ENCODE results near the gene HNRNPUL2. TPM values are rescaled to one million over a fixed set of nuclear protein-coding genes. Genes with fewer than 3 reads are reported as not detected.
"Not testable (repeated sequence)": the region's sequence is repeated elsewhere in the genome, so short reads cannot be mapped to it uniquely, and the experiment has no call there.

Gene HNRNPUL2
- total RNA-seq, 1 experiment from 2014 or later: 21.2 TPM

DNA sequence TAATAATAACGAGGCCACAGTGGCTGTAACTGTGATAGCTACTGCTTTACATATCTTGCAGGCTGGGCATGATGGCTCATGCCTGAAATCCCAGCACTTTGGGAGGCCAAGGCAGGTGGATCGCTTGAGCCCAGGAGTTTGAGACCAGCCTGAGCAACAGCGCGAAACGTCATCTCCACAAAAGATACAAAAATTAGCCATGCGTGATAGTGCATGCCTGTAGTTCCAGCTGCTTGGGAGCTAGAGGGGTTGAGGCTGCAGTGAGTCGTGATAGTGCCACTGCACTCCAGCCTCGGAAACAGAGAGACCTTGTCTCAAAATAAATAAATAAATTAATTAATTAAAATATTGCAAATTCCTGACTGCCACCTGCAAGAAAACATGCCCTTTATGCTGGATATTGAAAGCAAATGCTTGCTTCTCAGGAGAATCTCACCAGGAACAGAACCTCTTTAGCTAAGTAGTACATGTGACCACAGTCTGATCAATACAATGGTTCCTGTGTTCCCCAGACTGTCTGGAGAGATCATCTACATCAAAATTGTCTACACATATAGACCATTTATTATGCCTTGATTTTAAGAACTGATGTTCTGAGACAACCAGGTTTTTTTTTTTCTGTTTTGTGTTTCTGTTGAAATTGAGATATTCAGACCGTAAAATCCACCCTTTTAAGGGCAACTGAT lies 20.4 kb upstream of the HNRNPUL2 start:
- Histone ChIP-seq H3K27me3 (no peaks in the 10 kb centered on the region), H3K9me3 (replicated peaks) (no peaks in the 10 kb centered on the region), H3K36me3 (no peaks in the 10 kb centered on the region), H3K27ac (no peak overlapping the region), H3K4me3 (no peak overlapping the region), H3K4me1 (no peaks in the 10 kb centered on the region)
- DNase-seq: no peak

DNA sequence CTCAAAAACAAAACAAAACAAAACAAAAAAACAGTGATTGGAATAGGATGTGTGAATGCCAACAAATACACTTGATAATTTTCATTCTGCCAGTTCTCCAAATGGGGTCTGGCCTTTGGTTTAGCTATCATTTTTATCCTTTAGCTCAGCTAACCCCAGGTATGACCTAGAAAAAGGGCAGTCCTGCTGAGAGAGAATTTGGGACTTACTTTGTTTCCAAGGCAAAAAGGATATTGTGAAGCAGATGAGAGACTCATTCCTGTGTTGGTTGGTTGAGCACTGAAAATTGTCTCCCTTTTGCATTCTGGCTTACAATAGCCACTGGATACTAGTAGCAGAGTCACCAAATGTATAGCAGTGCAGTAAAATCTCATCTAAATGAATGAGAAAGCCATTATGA lies 9.9 kb upstream of the HNRNPUL2 start:
- no peaks in the 10 kb centered on the region for H3K27me3 ChIP-seq
- no peak for DNase-seq
- H3K4me1 ChIP-seq: no peaks in the 10 kb centered on the region
- H3K9me3 ChIP-seq (replicated peaks): no peaks in the 10 kb centered on the region
- no peak overlapping the region for H3K27ac ChIP-seq
- peaks cover 39% of the 10 kb centered on the region for H3K36me3 ChIP-seq
- H3K4me3 ChIP-seq: no peak overlapping the region

DNA sequence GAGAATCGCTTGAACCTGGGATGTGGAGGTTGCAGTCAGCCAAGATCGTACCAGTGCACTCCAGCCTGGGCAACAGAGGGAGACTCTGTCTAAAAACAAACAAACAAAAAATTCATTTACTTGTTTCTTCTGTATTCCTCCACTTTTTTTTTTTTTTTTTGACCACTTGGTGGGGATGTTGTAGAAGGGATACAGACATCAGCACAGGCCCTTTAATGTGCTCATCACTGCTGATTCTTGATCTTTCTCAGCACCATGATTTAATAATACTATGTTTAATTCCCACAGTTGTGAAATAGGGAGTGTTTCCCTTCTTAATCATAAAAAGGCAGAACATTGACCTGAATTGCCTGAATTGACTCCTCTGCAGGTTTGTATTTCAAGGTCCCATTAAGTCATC lies 5.6 kb upstream of the HNRNPUL2 start:
- Histone ChIP-seq H3K36me3 (peaks cover 25% of the 10 kb centered on the region), H3K9me3 (replicated peaks) (no peaks in the 10 kb centered on the region), H3K4me3 (no peak overlapping the region), H3K27me3 (no peaks in the 10 kb centered on the region), H3K27ac (no peak overlapping the region), H3K4me1 (no peaks in the 10 kb centered on the region)
- no peak for DNase-seq

DNA sequence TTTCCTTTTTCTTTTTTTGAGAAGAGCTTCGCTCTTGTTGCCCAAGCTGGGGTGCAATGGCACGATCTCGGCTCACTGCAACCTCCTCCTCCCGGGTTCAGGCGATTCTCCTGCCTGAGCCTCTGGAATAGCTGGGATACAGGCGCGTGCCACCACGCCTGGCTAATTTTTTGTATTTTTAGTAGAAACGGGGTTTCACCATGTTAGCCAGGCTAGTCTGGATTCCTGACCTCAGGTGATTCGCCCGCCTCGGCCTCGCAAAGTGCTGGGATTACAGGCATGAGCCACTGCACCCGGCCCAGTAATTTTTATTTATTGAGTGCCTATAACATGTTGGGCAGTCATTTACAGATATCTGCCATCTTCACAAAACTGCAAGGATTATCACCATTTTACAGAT lies 2.8 kb upstream of the HNRNPUL2 start:
- not testable (repeated sequence) for H3K27me3 ChIP-seq; H3K4me1 ChIP-seq; H3K27ac ChIP-seq; H3K4me3 ChIP-seq; DNase-seq; H3K9me3 ChIP-seq (replicated peaks)
- peaks cover 22% of the 10 kb centered on the region for H3K36me3 ChIP-seq

DNA sequence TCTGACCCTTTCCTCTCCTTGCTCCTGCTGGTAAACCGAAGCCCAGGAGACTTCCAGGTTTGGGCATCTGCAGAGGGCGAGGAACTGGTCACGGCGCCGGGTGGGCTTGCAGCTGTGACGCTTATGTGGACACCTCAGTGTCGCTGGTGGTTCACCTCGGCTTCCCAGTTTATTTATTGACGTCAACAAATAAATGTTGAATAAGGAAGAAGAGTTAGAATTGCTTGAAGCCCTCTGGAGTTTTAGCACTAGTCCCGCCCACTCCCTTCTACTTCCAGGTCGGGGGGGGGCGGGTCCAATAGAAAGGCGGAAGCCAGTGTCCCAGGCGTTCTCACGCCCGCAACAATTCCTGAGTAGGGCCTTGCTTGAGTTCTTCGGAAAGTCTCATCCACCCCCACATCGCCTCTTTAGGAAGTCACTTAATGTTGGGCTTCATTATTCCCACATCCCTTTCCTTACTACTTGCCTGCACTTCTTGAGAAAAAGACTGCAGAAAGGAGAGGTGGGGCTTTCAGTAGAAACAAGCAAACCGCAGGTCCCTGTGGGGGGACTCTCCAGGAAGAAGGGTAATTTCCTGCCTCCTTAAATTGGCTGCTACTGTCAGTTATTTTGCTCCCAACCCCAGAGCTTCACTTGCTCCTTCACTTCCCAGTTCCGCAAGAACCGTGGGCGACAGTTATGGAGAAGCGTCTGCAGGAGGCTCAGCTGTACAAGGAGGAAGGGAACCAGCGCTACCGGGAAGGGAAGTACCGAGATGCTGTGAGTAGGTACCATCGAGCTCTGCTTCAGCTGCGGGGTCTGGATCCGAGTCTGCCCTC lies 1.1 kb upstream of the HNRNPUL2 start, which contains the start of gene TTC9C:
TSS of gene TTC9C (plus strand) at position 316 of the 818 bp plus-strand sequence. CDS start at position 679, 363 bp downstream.
- peak within 1 kb of the TSS; percentile 93 for H3K27ac ChIP-seq
- H3K36me3 ChIP-seq: peaks cover 33% of the 10 kb centered on the region
- no peaks in the 10 kb centered on the region; the same call in 1 of the 2 replicates for H3K4me1 ChIP-seq
- peak; percentile 87 to 91 for DNase-seq
- H3K27me3 ChIP-seq: no peaks in the 10 kb centered on the region
- H3K4me3 ChIP-seq: peak within 1 kb of the TSS; percentile 79
- no peaks in the 10 kb centered on the region for H3K9me3 ChIP-seq (replicated peaks)

DNA sequence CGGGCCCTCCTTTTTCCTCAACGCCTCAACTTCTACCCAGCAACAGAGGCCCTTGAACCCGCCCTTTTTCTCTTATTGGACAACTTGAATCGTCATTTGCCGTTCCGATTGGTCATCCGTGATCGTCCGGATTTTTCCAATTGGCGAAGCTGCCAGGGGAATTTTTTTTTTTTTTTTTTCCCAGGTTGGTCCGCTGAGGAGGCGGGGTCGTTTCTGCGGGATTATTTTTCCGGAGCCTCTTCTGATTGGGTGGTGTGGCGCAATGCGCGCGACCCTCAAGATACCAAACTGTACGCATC lies 564 bp upstream of the HNRNPUL2 start:
- Histone ChIP-seq H3K27me3 (no peaks in the 10 kb centered on the region), H3K27ac (peak overlapping the region; percentile 93), H3K4me3 (peak overlapping the region; percentile 79), H3K36me3 (peaks cover 34% of the 10 kb centered on the region), H3K4me1 (no peaks in the 10 kb centered on the region; the same call in 1 of the 2 replicates), H3K9me3 (replicated peaks) (no peaks in the 10 kb centered on the region)
- peak; percentile 94 to 98 for DNase-seq

DNA sequence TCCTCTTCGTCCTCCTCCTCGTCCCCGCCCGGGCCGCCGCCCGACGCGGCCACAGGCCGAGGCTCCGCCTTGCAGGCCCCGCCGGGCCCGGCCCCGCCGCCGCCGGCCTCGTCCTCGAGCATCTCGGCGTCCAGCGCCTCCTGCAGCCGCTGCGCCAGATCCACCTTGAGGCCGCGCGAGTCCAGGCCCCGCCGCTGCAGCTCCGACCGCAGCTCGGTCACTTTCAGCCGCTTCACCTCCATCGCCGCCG lies 417 bp downstream of the HNRNPUL2 start:
- Histone ChIP-seq H3K27me3 (no peaks in the 10 kb centered on the region), H3K4me3 (peak overlapping the region; percentile 79), H3K36me3 (peaks cover 44% of the 10 kb centered on the region), H3K9me3 (replicated peaks) (no peaks in the 10 kb centered on the region), H3K27ac (peak overlapping the region; percentile 93; the same call in 1 of the 2 replicates), H3K4me1 (no peaks in the 10 kb centered on the region; the same call in 1 of the 2 replicates)
- no peak for DNase-seq

DNA sequence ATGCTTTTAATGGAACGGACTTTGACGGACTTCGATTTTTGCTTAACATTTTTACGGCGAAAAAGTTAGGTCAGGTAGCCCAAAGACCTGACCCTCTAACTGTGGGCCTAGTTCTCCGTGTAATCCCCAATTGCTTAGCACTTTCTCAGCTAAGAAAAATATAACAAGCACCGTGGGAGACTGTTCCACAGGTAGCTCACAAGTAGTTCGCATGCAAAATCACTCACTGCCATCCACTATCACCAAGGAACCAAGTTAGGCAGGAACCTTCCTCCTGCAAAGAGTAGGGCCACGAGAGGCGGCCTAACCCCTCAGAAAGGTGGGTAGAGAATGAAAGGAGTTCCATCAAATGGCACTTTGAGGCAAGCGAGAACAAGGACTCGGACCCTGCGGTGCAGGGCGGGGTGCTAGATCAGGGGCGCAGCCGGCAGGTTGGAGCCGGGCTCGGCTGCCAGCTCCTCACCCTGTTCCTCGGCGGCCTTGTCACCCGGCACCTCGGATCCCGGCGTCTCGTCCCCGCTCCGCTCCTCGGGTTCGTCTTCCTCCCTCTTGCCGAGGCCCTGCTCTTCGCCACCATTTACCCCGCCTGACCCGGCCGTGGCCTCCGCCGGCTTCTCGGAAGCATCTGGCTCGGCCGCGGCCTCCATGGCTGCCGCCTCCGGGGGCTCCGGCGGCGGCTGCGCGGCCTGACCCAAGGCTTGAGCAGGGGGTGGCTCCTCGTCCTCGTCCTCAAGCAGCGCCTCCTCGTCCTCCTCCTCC lies 922 bp downstream of the HNRNPUL2 start:
- DNase-seq: peak in 1 of 2 experiments; percentile 18
- H3K36me3 ChIP-seq: peaks cover 49% of the 10 kb centered on the region

DNA sequence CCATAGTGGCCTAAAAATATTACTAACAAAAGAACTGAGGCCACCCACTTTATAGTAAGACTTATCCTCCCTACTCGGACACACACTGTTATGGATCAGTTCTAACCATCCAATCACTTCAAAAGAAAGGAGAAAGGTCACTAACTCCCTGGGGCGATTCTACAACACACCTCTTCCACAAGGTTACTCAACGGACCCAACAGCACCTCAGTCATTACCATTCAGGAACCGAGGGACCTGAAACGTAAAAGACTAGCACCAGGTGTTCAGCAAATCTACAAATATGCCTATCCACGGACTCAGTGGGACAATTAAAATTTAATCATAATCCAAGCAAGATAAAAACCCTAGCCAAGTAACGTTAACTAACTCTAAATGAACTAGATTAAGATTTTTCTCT lies 1.6 kb downstream of the HNRNPUL2 start:
- Histone ChIP-seq H3K9me3 (replicated peaks) (no peaks in the 10 kb centered on the region), H3K27me3 (no peaks in the 10 kb centered on the region), H3K4me3 (peak overlapping the region; percentile 79), H3K4me1 (no peaks in the 10 kb centered on the region; the same call in 1 of the 2 replicates), H3K27ac (no peak overlapping the region), H3K36me3 (peaks cover 51% of the 10 kb centered on the region)
- DNase-seq: no peak

More for the DNA sequence above, 922 bp downstream of the HNRNPUL2 start:
- H3K4me3 ChIP-seq: peak overlapping the region; percentile 79
- H3K4me1 ChIP-seq: no peaks in the 10 kb centered on the region; the same call in 1 of the 2 replicates
- no peaks in the 10 kb centered on the region for H3K27me3 ChIP-seq
- H3K27ac ChIP-seq: no peak overlapping the region; the same call in 1 of the 2 replicates
- no peaks in the 10 kb centered on the region for H3K9me3 ChIP-seq (replicated peaks)

DNA sequence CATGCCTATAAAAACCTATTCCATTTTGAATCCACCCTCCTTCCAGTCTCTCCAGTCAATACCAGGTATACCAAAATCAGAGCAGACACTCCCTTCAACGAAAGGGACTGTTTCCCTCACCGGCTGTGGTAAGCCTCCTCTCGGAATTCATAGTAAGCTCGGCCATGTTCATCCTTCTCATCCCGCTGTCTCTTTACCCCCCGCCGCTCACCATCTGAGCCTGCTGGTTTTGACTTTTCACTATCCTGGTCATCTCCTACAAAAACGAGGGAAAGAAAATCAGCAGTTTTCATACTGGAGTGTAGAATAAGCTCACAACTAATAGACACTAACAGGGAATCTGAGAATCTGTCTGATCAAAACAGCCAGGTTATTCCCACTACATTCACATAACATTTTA lies 3.1 kb downstream of the HNRNPUL2 start:
- no peak for DNase-seq
- H3K4me3 ChIP-seq: peak overlapping the region; percentile 79
- H3K4me1 ChIP-seq: no peaks in the 10 kb centered on the region; the same call in 1 of the 2 replicates
- H3K9me3 ChIP-seq (replicated peaks): no peaks in the 10 kb centered on the region
- no peaks in the 10 kb centered on the region for H3K27me3 ChIP-seq
- no peak overlapping the region for H3K27ac ChIP-seq
- H3K36me3 ChIP-seq: peaks cover 62% of the 10 kb centered on the region

DNA sequence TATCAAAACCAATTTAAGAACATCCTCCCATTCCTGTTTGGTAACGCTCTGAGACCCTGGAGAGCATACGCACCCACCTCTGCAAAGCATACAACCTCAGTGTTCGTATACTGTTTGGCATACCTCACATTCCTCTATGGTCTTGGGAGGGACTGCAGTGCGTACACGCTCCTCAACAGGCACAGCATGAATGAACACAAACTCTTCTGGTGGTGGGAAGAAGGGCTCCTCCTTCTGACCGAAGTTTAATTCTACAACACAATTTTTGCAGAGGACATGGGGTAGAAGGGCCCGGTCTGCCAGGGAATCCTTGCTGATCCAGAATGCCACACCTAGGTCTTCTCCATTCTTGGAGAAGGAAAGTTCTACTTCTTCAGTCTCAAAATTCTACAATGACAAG lies 5.3 kb downstream of the HNRNPUL2 start:
- peaks cover 82% of the 10 kb centered on the region for H3K36me3 ChIP-seq

DNA sequence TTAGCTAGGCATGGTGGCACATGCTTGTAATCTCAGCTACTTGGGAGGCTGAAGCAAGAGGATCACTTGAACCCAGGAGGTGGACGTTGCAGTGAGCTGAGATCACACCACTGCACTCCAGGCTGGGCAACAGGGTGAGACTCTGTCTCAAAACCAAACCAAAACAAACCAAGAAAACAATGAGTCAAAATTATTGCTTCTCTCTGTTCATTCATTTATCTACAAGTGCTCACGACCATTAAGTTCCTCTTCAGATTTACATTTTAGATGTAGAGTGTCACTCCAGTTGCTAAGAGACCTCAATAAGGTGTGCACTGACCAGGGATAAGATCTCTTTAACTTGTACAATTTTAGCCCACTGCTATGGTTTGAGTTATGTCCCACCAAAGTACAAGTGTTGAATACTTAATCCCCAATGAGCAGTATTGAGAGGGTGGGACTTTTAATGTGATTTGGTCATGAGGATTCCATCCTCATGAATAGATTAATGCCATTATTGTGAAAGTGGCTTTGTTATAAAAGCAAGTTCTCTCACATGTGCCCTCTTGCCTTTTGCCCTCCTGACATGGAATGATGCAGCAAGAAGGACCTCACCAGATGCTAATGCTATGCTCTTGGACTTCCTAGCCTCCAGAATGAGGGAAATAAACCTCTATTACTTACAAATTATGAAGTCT lies 7.8 kb downstream of the HNRNPUL2 start:
- Histone ChIP-seq H3K27ac (no peak overlapping the region), H3K36me3 (peaks cover 90% of the 10 kb centered on the region), H3K4me1 (no peaks in the 10 kb centered on the region; the same call in 1 of the 2 replicates), H3K9me3 (replicated peaks) (no peaks in the 10 kb centered on the region), H3K27me3 (no peaks in the 10 kb centered on the region), H3K4me3 (no peak overlapping the region)
- no peak for DNase-seq

More for the DNA sequence above, 5.3 kb downstream of the HNRNPUL2 start:
- H3K4me1 ChIP-seq: no peaks in the 10 kb centered on the region; the same call in 1 of the 2 replicates
- no peaks in the 10 kb centered on the region for H3K27me3 ChIP-seq
- H3K27ac ChIP-seq: no peak overlapping the region
- no peak for DNase-seq
- H3K4me3 ChIP-seq: no peak overlapping the region
- no peaks in the 10 kb centered on the region for H3K9me3 ChIP-seq (replicated peaks)

DNA sequence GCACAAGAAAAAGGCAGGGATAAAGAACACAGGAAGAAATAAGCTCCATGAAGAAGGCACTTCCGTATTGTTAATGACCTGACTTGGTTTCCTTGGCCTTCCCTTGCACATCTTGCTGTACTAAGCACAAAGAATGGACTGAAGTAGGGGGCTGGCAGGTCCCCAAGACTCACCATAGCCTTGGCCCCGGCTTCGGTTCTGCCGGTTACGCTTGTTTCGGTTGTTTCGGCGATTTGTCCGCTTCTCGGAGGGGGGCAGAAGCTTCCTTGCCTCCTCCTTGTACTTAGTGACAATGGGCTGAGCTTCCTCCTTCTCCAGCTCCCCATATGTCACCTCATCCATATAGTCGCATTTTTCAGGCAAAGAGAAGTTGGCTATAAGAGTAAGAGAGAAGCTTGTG lies 10.4 kb downstream of the HNRNPUL2 start:
- Histone ChIP-seq H3K27ac (no peak overlapping the region), H3K36me3 (peaks cover 87% of the 10 kb centered on the region), H3K27me3 (no peaks in the 10 kb centered on the region), H3K4me1 (no peaks in the 10 kb centered on the region), H3K4me3 (no peak overlapping the region), H3K9me3 (replicated peaks) (no peaks in the 10 kb centered on the region)
- DNase-seq: no peak

DNA sequence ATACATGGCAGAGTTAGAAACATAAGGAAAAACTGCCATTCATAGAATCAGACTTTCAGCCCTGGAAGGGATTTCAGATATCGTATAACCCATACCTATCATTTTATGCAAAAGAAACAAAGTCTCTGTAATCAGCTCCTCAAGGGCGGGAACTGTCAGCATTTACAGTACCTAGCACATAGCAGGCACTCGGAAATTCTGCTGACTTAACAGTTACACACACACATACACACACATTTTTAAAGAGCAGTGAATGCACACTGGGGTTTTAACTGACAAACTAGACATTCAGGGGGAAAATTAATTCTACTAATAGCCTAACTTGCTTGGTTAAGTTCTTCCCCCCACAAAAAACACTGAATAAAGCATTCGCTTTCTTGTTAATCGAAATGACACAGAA lies 11.1 kb downstream of the HNRNPUL2 start:
- H3K36me3 ChIP-seq: peaks cover 87% of the 10 kb centered on the region

More for the DNA sequence above, 11.1 kb downstream of the HNRNPUL2 start:
- Histone ChIP-seq H3K27ac (no peak overlapping the region), H3K4me1 (no peaks in the 10 kb centered on the region), H3K4me3 (no peak overlapping the region), H3K27me3 (no peaks in the 10 kb centered on the region), H3K9me3 (replicated peaks) (no peaks in the 10 kb centered on the region)
- DNase-seq: no peak

All from SJCRH30 (cell line).